Astrocyte (in vitro differentiated cells and primary cell): ENCODE measurements around the gene DCLK1. TPM values are rescaled to one million over a fixed set of nuclear protein-coding genes. Genes with fewer than 3 reads are reported as not detected.

Experiments used
- DNase-seq: peaks from one replicate; pipeline ENCODE4 v3.0.0-alpha.2; 2010; ENCODE audit warnings: low read depth
- FAIRE-seq: peaks from 2 replicates; lab custom pipeline; 2011; peaks lifted over from hg19 to GRCh38; lab: Jason Lieb, UNC
- H2AFZ ChIP-seq: 2 replicates; pipeline ENCODE4 v1.6.0; 2012; ENCODE audit warnings: low read depth, low read length, inconsistent platforms
- H3K27ac ChIP-seq: 2 replicates; pipeline ENCODE4 v1.5.1; 2011; ENCODE audit warnings: low read depth, low read length, inconsistent platforms
- H3K27me3 ChIP-seq: 2 replicates; pipeline ENCODE4 v1.6.0; 2011; ENCODE audit warnings: low read length, inconsistent platforms; ENCODE audit not compliant: insufficient read depth
- H3K36me3 ChIP-seq: 2 replicates; pipeline ENCODE4 v1.5.1; 2011; ENCODE audit warnings: low read length, inconsistent platforms; ENCODE audit not compliant: insufficient read depth
- H3K4me1 ChIP-seq: 2 replicates; pipeline ENCODE4 v1.5.1; 2011; ENCODE audit warnings: low read length, inconsistent platforms; ENCODE audit not compliant: insufficient read depth
- H3K4me2 ChIP-seq: 2 replicates; pipeline ENCODE4 v1.6.0; 2012; ENCODE audit warnings: low read length, inconsistent platforms
- H3K4me3 ChIP-seq: 2 replicates; pipeline ENCODE4 v1.5.1; 2011; ENCODE audit warnings: low read depth, mild to moderate bottlenecking, low read length, inconsistent platforms; ENCODE audit not compliant: insufficient read depth
- H3K79me2 ChIP-seq: 2 replicates; pipeline ENCODE4 v1.6.0; 2012; ENCODE audit warnings: mild to moderate bottlenecking, low read length, inconsistent platforms; ENCODE audit not compliant: insufficient read depth
- H3K9ac ChIP-seq: 2 replicates; pipeline ENCODE4 v1.6.0; 2012; ENCODE audit warnings: mild to moderate bottlenecking, low read length, inconsistent platforms
- H3K9me3 ChIP-seq: 2 replicates; pipeline ENCODE4 v1.5.1; 2012; ENCODE audit warnings: low read depth, mild to moderate bottlenecking, low read length, inconsistent platforms; ENCODE audit not compliant: insufficient read depth
- H4K20me1 ChIP-seq: 2 replicates; pipeline ENCODE4 v1.6.0; 2012; ENCODE audit warnings: low read length, inconsistent platforms; ENCODE audit not compliant: insufficient read depth
- H3K27ac Mint-ChIP-seq: one replicate; pipeline ENCODE4 v1.8.0; 2021; ENCODE audit warnings: mild to moderate bottlenecking, mixed read lengths; ENCODE audit not compliant: unreplicated experiment
- H3K27me3 Mint-ChIP-seq: one replicate; pipeline ENCODE4 v1.8.0; 2021; ENCODE audit warnings: low read depth, mixed read lengths; ENCODE audit not compliant: unreplicated experiment
- H3K36me3 Mint-ChIP-seq: one replicate; pipeline ENCODE4 v1.8.0; 2021; ENCODE audit warnings: low read depth, mixed read lengths; ENCODE audit not compliant: unreplicated experiment
- H3K4me1 Mint-ChIP-seq: one replicate; pipeline ENCODE4 v1.8.0; 2021; ENCODE audit warnings: low read depth, mixed read lengths; ENCODE audit not compliant: unreplicated experiment
- H3K4me3 Mint-ChIP-seq: one replicate; pipeline ENCODE4 v1.8.0; 2021; ENCODE audit warnings: mild to moderate bottlenecking, moderate library complexity, mixed read lengths; ENCODE audit not compliant: unreplicated experiment
- H3K9me3 Mint-ChIP-seq: one replicate; pipeline ENCODE4 v1.8.0; 2021; ENCODE audit warnings: mild to moderate bottlenecking, mixed read lengths; ENCODE audit not compliant: unreplicated experiment
- EZH2 ChIP-seq: IDR thresholded peaks from 2 replicates; pipeline ENCODE4 v1.6.1; 2012; ENCODE audit warnings: mild to moderate bottlenecking, low read length, inconsistent platforms; ENCODE audit not compliant: insufficient read depth
- total RNA-seq: library from RNA; stranded (reverse); gene quantifications from 2 replicates; pipeline ENCODE4 v1.2.1, GENCODE V29; 2021
- TF ChIP-seq, protein P1 (sequence below): IDR thresholded peaks from 2 replicates; pipeline ENCODE4 v1.5.1; 2011; ENCODE audit warnings: low read depth, mild to moderate bottlenecking, inconsistent platforms, low read length, moderate library complexity; ENCODE audit not compliant: insufficient read depth

Gene DCLK1
- total RNA-seq, 1 donor from 2014 or later = 4.9 TPM

DNA sequence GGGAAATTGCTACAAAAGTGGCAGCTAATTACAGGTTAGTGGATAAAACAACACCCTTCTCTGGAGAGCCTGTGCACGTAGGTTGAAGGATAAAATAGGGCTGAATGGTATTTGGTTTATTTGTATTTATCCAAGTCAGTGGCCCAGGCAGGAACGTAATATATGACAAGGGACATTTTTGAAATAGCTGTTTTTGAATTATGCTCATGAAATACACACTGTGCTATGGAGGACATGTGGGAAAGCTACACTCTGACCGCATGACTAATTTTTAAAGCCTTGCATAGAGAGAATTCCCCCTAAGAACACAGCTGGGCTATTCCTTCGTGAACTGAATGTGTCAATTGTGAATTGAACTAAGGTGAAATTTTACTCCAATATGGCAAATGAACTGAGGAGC lies 362.6 kb downstream of the DCLK1 start:
- Mint-ChIP-seq H3K9me3 (no peaks in the 10 kb centered on the region), H3K27ac (no peak overlapping the region), H3K36me3 (no peaks in the 10 kb centered on the region), H3K4me3 (no peak overlapping the region), H3K4me1 (peaks cover 50% of the 10 kb centered on the region), H3K27me3 (no peaks in the 10 kb centered on the region)
- Histone ChIP-seq H3K9ac (peak overlapping the region; percentile 7), H3K27me3 (no peaks in the 10 kb centered on the region), H2AFZ (no peak overlapping the region), H3K9me3 (no peaks in the 10 kb centered on the region), H3K36me3 (no peaks in the 10 kb centered on the region), H3K79me2 (no peaks in the 10 kb centered on the region), H3K4me1 (peaks cover 27% of the 10 kb centered on the region), H4K20me1 (no peaks in the 10 kb centered on the region), H3K4me3 (no peak overlapping the region), H3K27ac (no peak overlapping the region), H3K4me2 (no peak overlapping the region)
- FAIRE-seq = peak; percentile 26
- peak; percentile 74 for DNase-seq
- TF ChIP-seq, protein P1, sequence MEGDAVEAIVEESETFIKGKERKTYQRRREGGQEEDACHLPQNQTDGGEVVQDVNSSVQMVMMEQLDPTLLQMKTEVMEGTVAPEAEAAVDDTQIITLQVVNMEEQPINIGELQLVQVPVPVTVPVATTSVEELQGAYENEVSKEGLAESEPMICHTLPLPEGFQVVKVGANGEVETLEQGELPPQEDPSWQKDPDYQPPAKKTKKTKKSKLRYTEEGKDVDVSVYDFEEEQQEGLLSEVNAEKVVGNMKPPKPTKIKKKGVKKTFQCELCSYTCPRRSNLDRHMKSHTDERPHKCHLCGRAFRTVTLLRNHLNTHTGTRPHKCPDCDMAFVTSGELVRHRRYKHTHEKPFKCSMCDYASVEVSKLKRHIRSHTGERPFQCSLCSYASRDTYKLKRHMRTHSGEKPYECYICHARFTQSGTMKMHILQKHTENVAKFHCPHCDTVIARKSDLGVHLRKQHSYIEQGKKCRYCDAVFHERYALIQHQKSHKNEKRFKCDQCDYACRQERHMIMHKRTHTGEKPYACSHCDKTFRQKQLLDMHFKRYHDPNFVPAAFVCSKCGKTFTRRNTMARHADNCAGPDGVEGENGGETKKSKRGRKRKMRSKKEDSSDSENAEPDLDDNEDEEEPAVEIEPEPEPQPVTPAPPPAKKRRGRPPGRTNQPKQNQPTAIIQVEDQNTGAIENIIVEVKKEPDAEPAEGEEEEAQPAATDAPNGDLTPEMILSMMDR = no peak
- no peak for TF ChIP-seq EZH2

DNA sequence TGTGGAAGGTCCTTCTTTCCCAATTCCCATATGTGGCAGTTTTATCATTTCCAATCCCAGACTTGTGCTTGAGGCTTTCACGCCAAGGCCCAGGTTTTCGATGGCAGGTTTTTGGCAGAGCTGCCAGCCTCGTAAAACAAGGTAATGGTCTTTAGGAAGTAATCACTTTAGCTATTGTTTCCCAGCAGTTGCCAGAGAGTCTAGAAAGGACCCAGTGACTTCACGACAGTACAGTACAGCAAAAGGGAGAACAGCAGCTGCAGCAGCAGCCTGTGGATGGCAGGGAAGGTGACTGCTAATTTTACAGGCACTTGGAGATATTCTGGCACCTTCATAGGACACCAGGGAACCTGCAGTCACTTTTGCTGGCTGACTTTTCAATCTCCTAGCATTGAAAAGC lies 363.1 kb downstream of the DCLK1 start:
- no peaks in the 10 kb centered on the region for H3K9me3 Mint-ChIP-seq
- H3K36me3 ChIP-seq = no peaks in the 10 kb centered on the region
- H2AFZ ChIP-seq = no peak overlapping the region
- no peak overlapping the region for H3K4me3 ChIP-seq
- peaks cover 47% of the 10 kb centered on the region for H3K4me1 Mint-ChIP-seq
- TF ChIP-seq, protein P1 = no peak
- TF ChIP-seq EZH2 = no peak
- no peaks in the 10 kb centered on the region for H4K20me1 ChIP-seq
- DNase-seq = no peak
- no peaks in the 10 kb centered on the region for H3K9me3 ChIP-seq
- H3K79me2 ChIP-seq = no peaks in the 10 kb centered on the region
- H3K4me2 ChIP-seq = no peak overlapping the region
- no peak overlapping the region for H3K4me3 Mint-ChIP-seq
- H3K27me3 ChIP-seq = no peaks in the 10 kb centered on the region
- peaks cover 27% of the 10 kb centered on the region for H3K4me1 ChIP-seq
- no peaks in the 10 kb centered on the region for H3K36me3 Mint-ChIP-seq
- no peak for FAIRE-seq
- no peak overlapping the region for H3K27ac Mint-ChIP-seq
- no peak overlapping the region for H3K27ac ChIP-seq
- H3K9ac ChIP-seq = peak overlapping the region; percentile 7
- no peaks in the 10 kb centered on the region for H3K27me3 Mint-ChIP-seq

DNA sequence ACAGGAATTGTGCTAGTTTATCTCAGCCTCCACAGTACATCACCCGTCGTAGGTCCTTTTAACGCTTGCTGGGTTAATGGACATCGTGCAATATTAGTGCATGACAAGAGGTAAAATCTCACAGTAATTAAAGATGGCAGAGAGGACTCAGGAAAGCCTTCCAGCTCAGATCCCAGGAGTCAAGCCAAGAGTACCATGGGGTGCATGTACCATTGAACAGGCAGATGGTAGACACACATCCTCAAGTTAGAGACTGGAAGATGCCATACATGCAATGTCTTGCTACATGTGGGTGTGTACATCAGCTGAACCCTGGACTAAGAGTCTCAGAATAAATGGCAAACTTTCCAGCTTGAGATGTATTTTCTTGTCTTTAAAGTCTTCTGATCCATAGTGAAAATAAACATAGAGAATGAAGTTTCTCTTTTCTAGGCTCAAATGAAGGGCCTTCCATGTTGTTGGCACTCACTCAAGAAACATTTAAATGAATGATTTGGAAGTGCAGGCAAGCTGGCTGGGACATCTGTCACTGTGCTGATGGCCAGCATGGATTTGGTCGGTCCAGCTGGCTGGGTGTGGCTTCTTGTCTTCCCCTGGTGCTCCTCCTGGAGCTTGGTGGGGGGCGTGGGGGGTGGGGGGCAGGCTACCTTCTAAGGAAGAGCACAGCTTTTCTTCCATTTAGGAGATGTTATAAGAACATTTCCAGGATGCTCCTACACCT lies 363.8 kb downstream of the DCLK1 start:
- Histone ChIP-seq H3K27ac (no peak overlapping the region), H3K4me3 (no peak overlapping the region), H3K9me3 (no peaks in the 10 kb centered on the region), H3K27me3 (no peaks in the 10 kb centered on the region), H3K9ac (no peak overlapping the region), H3K79me2 (no peaks in the 10 kb centered on the region), H4K20me1 (no peaks in the 10 kb centered on the region), H3K36me3 (no peaks in the 10 kb centered on the region), H2AFZ (no peak overlapping the region), H3K4me1 (peaks cover 26% of the 10 kb centered on the region), H3K4me2 (no peak overlapping the region)
- no peak overlapping the region for H3K27ac Mint-ChIP-seq
- no peaks in the 10 kb centered on the region for H3K36me3 Mint-ChIP-seq
- no peaks in the 10 kb centered on the region for H3K27me3 Mint-ChIP-seq
- no peak overlapping the region for H3K4me3 Mint-ChIP-seq
- peaks cover 40% of the 10 kb centered on the region for H3K4me1 Mint-ChIP-seq
- H3K9me3 Mint-ChIP-seq = no peaks in the 10 kb centered on the region
- DNase-seq (no peak), FAIRE-seq (no peak)
- TF ChIP-seq, protein P1 = no peak
- TF ChIP-seq EZH2 = no peak
